ENCODE results near the gene VCAN. TPM values are rescaled to one million over a fixed set of nuclear protein-coding genes. Genes with fewer than 3 reads are reported as not detected.

Gene VCAN
- total and polyA plus RNA-seq, 2 experiments from 2014 or later, result 98.5 to 327 TPM

DNA sequence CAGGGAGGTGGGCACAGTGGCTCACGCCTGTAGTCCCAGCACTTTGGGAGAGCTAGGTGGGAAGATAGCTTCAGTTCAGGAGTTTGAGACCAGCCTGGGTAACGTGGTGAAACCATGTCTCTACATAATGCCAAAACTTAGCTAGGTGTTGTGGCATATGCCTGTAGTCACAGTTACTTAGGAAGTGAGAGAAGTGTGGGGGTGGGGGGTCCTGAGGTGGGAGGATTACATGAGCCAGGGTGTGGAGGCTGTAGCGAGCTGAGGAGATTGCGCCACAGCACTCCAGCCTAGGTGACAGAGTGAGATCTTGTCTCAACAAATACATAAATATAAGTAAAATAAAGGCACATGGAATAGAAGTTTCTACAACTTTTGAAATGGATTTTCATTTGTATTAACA is 23.1 kb downstream of the VCAN start:
- Histone ChIP-seq H3K79me2 (ENCODE audit: insufficient read depth) (peaks cover 28% of the 10 kb centered on the region; the same call in 1 of the 2 replicates), H3K36me3 (ENCODE audit: low read depth) (peaks cover 66% of the 10 kb centered on the region)
- TF ChIP-seq EZH2 (IDR thresholded peaks at IDR 0.05; ENCODE audit: insufficient read depth, poor library complexity, severe bottlenecking) (no peak), EZH2phosphoT487 (IDR thresholded peaks at IDR 0.05; ENCODE audit: insufficient read depth, low read depth) (no peak)

DNA sequence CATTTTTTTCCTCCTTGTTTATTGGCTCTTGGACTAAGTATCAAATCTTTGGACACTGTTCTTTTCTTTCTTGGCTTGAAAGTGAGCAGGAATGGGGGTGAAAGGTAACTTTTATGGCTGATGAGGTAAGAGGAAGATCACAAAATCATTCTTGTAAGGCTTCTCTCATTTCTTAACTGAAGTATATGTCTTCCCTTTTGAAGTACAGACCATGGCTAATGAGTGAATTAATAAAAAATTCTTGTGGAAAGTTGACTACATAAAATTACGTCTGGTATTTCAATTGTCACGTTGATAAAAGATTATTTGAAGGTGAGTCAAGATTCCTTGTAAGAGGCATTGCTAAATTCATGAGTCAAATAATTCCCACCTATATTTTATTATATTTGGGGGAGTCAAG is 25.1 kb downstream of the VCAN start:
- TF ChIP-seq EZH2 (IDR thresholded peaks at IDR 0.05; ENCODE audit: insufficient read depth, poor library complexity, severe bottlenecking), result no peak
- no peak for TF ChIP-seq EZH2phosphoT487 (IDR thresholded peaks at IDR 0.05; ENCODE audit: insufficient read depth, low read depth)
- H3K79me2 ChIP-seq (ENCODE audit: insufficient read depth), result peaks cover 26% of the 10 kb centered on the region
- H3K36me3 ChIP-seq (ENCODE audit: low read depth), result peaks cover 59% of the 10 kb centered on the region
- no peaks in the 10 kb centered on the region for H3K9me3 ChIP-seq (ENCODE audit: low read depth)
- H3K27ac ChIP-seq, result 0 out of 2 replicates have a peak overlapping the region, but pooled peaks have one; percentile 11
- H3K9ac ChIP-seq, result no peak overlapping the region
- in situ Hi-C loops (cut with MboI), result no loop called here
- H3K9me2 ChIP-seq (ENCODE audit: insufficient read depth), result no peaks in the 10 kb centered on the region
- DNase-seq, result peak; percentile 26
- no peak overlapping the region for H2AFZ ChIP-seq
- no peaks in the 10 kb centered on the region for H4K20me1 ChIP-seq (ENCODE audit: insufficient read depth)
- H3K27me3 ChIP-seq (replicated peaks; ENCODE audit: insufficient read depth), result no peaks in the 10 kb centered on the region
- H3K4me3 ChIP-seq, result no peak overlapping the region
- 39 to 48% methylated on average over 2 of the region's 2 CpGs for WGBS, 2 experiments (ENCODE audit: low coverage in 1 of 2, low lambda C conversion rate in 2 of 2, missing lambda C conversion rate in 2 of 2)
- peaks cover 10% of the 10 kb centered on the region for H3K4me1 ChIP-seq (ENCODE audit: insufficient read depth)
- H3K4me2 ChIP-seq (ENCODE audit: unreplicated experiment), result no peak overlapping the region
- peaks cover 11% of the 10 kb centered on the region; the same call in 1 of the 2 replicates for H3F3A ChIP-seq (ENCODE audit: insufficient read depth)

More for the DNA sequence above, 23.1 kb downstream of the VCAN start:
- Histone ChIP-seq H3K4me2 (ENCODE audit: unreplicated experiment) (no peak overlapping the region), H3F3A (ENCODE audit: insufficient read depth) (peaks cover 11% of the 10 kb centered on the region; the same call in 1 of the 2 replicates), H3K4me3 (no peak overlapping the region), H3K9me2 (ENCODE audit: insufficient read depth) (no peaks in the 10 kb centered on the region), H3K27ac (no peak overlapping the region), H3K27me3 (replicated peaks; ENCODE audit: insufficient read depth) (no peaks in the 10 kb centered on the region), H3K9ac (no peak overlapping the region), H3K9me3 (ENCODE audit: low read depth) (no peaks in the 10 kb centered on the region), H2AFZ (no peak overlapping the region), H3K4me1 (ENCODE audit: insufficient read depth) (peaks cover 10% of the 10 kb centered on the region), H4K20me1 (ENCODE audit: insufficient read depth) (no peaks in the 10 kb centered on the region)
- in situ Hi-C loops (cut with MboI), result no loop called here
- 89 to 93% methylated on average over 4 of the region's 4 CpGs for WGBS, 2 experiments (ENCODE audit: low coverage in 1 of 2, low lambda C conversion rate in 2 of 2, missing lambda C conversion rate in 2 of 2)
- DNase-seq, result no peak

DNA sequence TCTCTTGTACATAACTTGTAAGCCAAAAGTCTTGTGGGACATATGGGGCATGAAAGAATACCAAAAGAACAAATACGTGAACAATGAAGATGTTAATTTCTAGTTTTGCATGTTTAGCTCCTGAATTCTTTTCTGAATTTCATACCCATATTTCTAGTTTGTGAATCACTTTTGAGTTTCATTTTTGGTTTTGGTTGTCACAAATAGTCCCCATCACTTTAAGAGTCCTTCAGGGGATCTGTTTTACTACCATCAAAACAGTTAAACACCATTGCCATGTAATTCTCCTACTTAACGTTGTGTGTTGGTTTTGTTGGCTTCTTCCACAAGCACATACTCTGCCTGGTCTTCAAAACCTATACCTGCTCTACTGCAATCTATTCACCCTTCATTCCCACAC is 27.0 kb downstream of the VCAN start:
- 73 to 81% methylated on average over 2 of the region's 2 CpGs for WGBS, 2 experiments (ENCODE audit: low coverage in 1 of 2, low lambda C conversion rate in 2 of 2, missing lambda C conversion rate in 2 of 2)
- TF ChIP-seq EZH2phosphoT487 (IDR thresholded peaks at IDR 0.05; ENCODE audit: insufficient read depth, low read depth) (no peak), EZH2 (IDR thresholded peaks at IDR 0.05; ENCODE audit: insufficient read depth, poor library complexity, severe bottlenecking) (no peak)
- in situ Hi-C loops (cut with MboI), result no loop called here

DNA sequence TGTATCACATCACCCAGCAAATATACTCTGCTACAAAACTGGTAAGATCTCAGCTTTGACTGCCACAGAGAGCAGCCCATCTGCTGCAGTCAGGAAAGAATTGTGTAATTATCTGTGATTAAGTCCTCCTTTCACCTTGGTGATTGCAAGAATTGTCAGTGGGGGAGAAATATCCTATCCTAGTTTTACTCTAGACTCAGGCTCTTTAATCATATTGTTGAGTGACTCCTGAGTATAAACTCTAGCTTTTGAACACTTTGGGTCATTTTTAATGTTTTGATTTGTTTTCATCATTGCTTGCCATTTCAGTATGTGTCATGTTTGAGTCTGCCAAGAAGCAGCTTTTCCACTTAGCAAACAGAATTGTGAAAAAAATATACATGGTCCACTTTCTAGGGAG is 32.1 kb downstream of the VCAN start:
- peak; percentile 61 for DNase-seq
- Histone ChIP-seq H2AFZ (no peak overlapping the region), H3K4me1 (ENCODE audit: insufficient read depth) (peaks cover 17% of the 10 kb centered on the region), H3K9ac (no peak overlapping the region), H3K27ac (peak overlapping the region; percentile 28), H3K27me3 (replicated peaks; ENCODE audit: insufficient read depth) (no peaks in the 10 kb centered on the region), H3F3A (ENCODE audit: insufficient read depth) (peaks cover 17% of the 10 kb centered on the region), H3K4me2 (ENCODE audit: unreplicated experiment) (no peak overlapping the region), H3K9me3 (ENCODE audit: low read depth) (no peaks in the 10 kb centered on the region), H3K79me2 (ENCODE audit: insufficient read depth) (peaks cover 7% of the 10 kb centered on the region; the same call in 1 of the 2 replicates), H3K36me3 (ENCODE audit: low read depth) (0 out of 2 replicates have a peak, but pooled peaks cover 21% of the 10 kb centered on the region), H3K9me2 (ENCODE audit: insufficient read depth) (no peaks in the 10 kb centered on the region), H4K20me1 (ENCODE audit: insufficient read depth) (no peaks in the 10 kb centered on the region), H3K4me3 (no peak overlapping the region)
- in situ Hi-C loops (cut with MboI), result no loop called here
- TF ChIP-seq EZH2phosphoT487 (IDR thresholded peaks at IDR 0.05; ENCODE audit: insufficient read depth, low read depth) (no peak), EZH2 (IDR thresholded peaks at IDR 0.05; ENCODE audit: insufficient read depth, poor library complexity, severe bottlenecking) (no peak)

More for the DNA sequence above, 27.0 kb downstream of the VCAN start:
- H3K4me1 ChIP-seq (ENCODE audit: insufficient read depth), result peaks cover 21% of the 10 kb centered on the region
- H3K4me2 ChIP-seq (ENCODE audit: unreplicated experiment), result no peak overlapping the region
- H4K20me1 ChIP-seq (ENCODE audit: insufficient read depth), result no peaks in the 10 kb centered on the region
- peaks cover 22% of the 10 kb centered on the region for H3F3A ChIP-seq (ENCODE audit: insufficient read depth)
- H3K9me2 ChIP-seq (ENCODE audit: insufficient read depth), result no peaks in the 10 kb centered on the region
- H3K36me3 ChIP-seq (ENCODE audit: low read depth), result peaks cover 51% of the 10 kb centered on the region; the same call in 1 of the 2 replicates
- DNase-seq, result no peak
- no peak overlapping the region for H3K4me3 ChIP-seq
- H3K9me3 ChIP-seq (ENCODE audit: low read depth), result no peaks in the 10 kb centered on the region
- H3K9ac ChIP-seq, result no peak overlapping the region
- no peaks in the 10 kb centered on the region for H3K27me3 ChIP-seq (replicated peaks; ENCODE audit: insufficient read depth)
- peaks cover 14% of the 10 kb centered on the region for H3K79me2 ChIP-seq (ENCODE audit: insufficient read depth)
- no peak overlapping the region for H3K27ac ChIP-seq
- no peak overlapping the region for H2AFZ ChIP-seq

DNA sequence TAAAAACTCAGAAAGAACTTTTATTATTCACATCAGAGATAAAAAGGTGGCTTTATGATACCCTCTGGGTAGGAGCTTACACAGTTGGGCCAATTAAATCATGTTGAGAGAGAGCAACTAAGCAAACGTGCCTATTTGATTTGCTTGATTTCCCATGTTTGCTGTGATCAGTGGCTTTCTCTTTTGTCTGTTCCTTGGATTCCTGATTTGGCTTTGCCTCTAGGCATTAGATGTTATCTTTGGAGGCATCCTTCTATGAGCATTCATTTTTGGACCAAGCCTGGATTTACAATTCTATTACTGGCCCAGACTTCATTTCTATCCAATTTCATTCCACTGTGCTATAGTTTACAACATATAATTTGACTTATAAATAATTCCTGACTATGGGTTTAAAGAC is 35.9 kb downstream of the VCAN start:
- in situ Hi-C loops (cut with MboI), result no loop called here
- Histone ChIP-seq H3K4me2 (ENCODE audit: unreplicated experiment) (no peak overlapping the region), H4K20me1 (ENCODE audit: insufficient read depth) (no peaks in the 10 kb centered on the region), H3K9me3 (ENCODE audit: low read depth) (no peaks in the 10 kb centered on the region), H3F3A (ENCODE audit: insufficient read depth) (peaks cover 12% of the 10 kb centered on the region), H3K27me3 (replicated peaks; ENCODE audit: insufficient read depth) (no peaks in the 10 kb centered on the region), H2AFZ (no peak overlapping the region), H3K9me2 (ENCODE audit: insufficient read depth) (no peaks in the 10 kb centered on the region), H3K27ac (no peak overlapping the region), H3K79me2 (ENCODE audit: insufficient read depth) (peaks cover 12% of the 10 kb centered on the region; the same call in 1 of the 2 replicates), H3K9ac (no peak overlapping the region), H3K36me3 (ENCODE audit: low read depth) (peaks cover 15% of the 10 kb centered on the region; the same call in 1 of the 2 replicates), H3K4me1 (ENCODE audit: insufficient read depth) (peaks cover 17% of the 10 kb centered on the region), H3K4me3 (no peak overlapping the region)
- 90 to 91% methylated on average over 1 of the region's 1 CpG for WGBS, 2 experiments (ENCODE audit: low coverage in 1 of 2, low lambda C conversion rate in 2 of 2, missing lambda C conversion rate in 2 of 2)
- DNase-seq, result no peak
- TF ChIP-seq EZH2 (IDR thresholded peaks at IDR 0.05; ENCODE audit: insufficient read depth, poor library complexity, severe bottlenecking), result no peak
- no peak for TF ChIP-seq EZH2phosphoT487 (IDR thresholded peaks at IDR 0.05; ENCODE audit: insufficient read depth, low read depth)
